ENCODE data around the gene MLH3.
"Not testable (repeated sequence)": the region's sequence is repeated elsewhere in the genome, so short reads cannot be mapped to it uniquely, and the experiment has no call there.

Gene MLH3

DNA sequence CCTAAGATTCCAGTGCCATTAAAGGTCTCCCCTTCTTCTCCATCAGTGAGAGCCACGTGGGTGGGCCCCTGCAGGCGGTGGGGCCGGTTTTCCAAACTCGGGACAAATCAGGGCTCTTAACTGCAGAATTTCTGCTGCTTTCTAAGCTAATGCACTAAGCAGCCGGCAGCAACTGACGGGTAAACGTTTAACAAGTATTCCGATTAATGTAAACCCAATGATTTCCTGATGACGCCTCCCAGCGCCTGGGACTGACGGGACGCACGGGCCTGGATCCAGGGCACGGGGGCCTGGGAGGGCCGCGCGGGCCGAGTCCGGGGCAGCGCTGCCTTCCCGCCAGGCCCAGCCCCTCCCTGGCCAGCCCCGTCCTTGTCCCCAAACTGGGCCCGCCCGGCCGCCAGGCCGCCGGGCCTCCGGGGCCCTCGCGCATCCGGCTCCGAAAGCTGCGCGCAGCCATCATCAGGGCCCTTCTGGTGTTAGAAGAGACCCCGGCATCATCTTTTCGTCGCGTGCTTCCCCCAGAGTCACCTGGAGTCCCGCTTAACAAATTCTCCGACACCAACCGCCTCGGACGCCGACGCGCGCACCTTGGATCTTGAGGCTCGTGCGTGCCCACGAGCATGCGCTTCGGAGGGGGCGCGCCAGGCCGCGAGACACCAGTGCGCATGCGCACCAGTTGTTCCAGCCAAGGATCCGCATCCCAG, at the start of gene MLH3:
Gene MLH3 (minus strand): TSS at position 616 of the 704 bp plus-strand sequence. CDS start 1,812 bp downstream, outside the sequence.
- DNase-seq (ENCODE audit: low read depth, low spot score) = peak; percentile 92

DNA sequence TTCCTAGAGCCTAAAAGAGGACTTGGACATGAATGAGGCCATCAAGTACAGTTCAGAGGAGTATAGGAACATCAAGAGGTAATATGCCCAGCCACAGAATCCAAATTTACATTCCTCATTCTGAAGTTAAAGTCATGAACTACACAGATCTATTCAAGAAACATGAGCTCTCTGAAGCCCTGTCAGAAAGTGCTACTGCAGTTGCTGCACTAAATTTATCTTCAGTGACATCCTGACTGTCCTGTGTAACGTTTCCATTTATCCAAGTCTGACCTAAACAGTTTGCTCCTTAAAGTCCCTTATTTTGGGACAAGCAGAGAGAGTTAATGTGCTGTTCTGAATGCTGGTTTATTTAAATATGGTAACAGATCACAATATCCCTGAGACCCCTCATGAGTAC, 47.4 kb upstream of the MLH3 start:
- DNase-seq (ENCODE audit: low read depth, low spot score) = no peak

DNA sequence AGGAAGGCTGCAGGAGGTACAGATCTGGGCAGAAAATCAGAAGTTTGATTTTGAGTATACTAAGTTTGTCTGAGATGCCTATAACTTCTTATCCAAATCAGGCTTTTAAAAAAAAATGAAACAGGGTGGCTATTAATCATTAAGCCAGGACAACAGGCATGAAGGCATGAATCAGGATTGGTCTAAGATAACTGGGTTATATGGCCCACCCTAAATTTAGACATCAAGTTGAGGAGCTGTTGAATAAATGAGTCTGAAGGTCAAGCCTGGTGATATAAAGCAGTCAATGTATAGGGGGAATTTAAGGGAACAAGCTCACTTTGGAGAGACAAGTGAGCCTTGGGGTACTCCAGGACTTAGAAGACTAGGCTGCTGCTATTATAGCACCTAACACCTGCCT, 46.9 kb upstream of the MLH3 start:
- DNase-seq (ENCODE audit: low read depth, low spot score) = no peak

DNA sequence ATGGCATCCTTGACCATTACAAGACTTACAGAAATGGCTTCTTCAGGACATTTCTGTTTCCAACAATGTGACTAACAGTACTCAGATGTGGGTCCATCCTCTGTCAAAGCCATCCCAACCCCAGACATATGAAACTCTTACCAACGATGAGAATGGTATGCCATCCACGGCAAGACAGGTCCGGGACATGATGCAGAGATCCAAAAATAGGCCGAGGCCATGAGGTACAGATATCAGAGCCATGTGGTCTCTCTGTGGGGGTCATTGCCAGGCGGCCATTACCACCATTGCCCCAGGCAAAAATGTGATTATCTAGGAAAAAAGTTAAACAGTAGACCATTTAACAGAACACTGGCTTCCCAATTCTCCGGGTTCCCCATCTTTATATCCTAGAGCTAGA, 45.7 kb upstream of the MLH3 start:
- no peak for DNase-seq (ENCODE audit: low read depth, low spot score)

GRCh38 chr14:75095690-75096089, 44.4 kb upstream of the MLH3 start:
- no peak for DNase-seq (ENCODE audit: low read depth, low spot score)

- no peak for DNase-seq (ENCODE audit: low read depth, low spot score)
These were observed 43.6 kb upstream of the MLH3 start for GRCh38 chr14:75094896-75095295.

GRCh38 chr14:75092698-75093097, 41.4 kb upstream of the MLH3 start:
- no peak for DNase-seq (ENCODE audit: low read depth, low spot score)

DNA sequence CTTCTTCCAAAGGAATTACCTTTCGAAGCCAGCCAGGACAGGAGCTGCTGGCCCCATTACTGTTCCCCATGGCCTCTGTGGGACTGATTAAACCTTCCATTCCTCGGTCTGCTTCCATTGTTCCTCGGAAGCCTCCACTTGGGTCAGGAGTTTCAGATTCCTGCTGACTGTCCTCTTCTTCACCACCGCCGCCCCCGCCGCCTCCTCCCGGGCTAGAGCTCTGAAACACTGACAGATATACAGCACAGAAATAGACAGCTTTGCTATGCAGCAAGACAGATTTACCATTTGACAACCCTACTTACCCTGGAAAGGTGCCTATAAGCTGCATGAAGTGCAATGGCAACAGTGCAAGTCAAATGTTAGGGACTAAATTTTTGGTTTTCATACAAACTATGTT, 40.0 kb upstream of the MLH3 start:
- DNase-seq (ENCODE audit: low read depth, low spot score) = no peak

DNA sequence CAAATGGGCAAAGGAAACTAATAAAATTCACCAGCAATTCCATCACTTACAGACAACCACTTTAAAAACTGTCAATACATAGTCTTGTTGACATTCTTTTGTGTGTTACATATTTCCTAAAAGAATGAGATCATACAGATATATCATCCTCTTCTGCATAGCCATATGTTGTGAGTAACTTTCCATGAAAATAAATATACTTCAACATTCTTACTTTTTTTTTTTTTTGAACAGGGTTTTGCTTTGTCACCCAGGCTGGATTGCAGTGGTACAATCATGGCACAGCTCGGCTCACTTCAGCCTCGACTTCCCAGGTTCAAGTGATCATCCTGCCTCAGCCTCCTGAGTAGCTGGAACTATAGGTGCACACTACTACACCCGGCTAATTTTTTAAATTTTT, 39.1 kb upstream of the MLH3 start:
- no peak for DNase-seq (ENCODE audit: low read depth, low spot score)

- DNase-seq (ENCODE audit: low read depth, low spot score) = peak; percentile 77
These were observed 37.5 kb upstream of the MLH3 start for GRCh38 chr14:75088566-75089373.

GRCh38 chr14:75088153-75088552, 36.9 kb upstream of the MLH3 start:
- no peak for DNase-seq (ENCODE audit: low read depth, low spot score)

DNA sequence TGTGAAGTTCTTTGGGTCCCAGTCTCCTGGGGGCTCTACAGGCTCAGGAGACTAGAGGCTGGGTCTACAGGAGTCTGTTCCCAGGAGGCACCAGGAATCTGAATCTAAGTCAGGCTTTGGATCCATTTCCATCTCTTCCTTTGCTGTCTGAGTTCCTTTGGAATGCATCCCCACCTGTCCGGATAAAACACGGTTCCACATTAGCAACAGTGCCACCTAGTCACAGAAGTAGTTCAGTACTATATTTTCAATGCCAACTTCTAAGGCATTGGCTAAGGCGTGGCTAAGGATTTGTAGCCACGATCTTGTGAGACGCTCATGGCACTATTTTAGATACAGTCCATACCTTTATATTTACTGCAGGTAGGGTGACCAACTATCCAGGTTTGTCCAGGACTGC, 33.2 kb upstream of the MLH3 start:
- DNase-seq (ENCODE audit: low read depth, low spot score) = no peak

DNA sequence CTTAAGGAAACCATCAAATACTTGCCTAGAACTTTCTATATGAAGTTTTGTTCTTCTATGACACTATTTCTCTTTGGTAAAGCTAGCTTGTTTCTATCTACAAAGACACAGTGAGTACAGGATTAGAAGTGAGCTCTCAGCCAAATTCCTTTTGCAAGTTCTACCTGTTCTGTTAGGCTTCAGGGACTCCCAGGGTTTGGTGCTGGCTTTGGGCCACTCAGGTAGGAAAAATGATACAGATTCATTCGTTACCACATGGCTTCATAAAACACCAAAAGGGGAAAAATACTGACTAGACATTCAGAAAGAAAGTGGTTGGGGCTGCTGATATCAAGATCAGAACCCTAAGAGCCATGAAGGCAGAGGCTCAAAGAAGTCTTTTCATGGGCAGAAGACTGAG, 32.0 kb upstream of the MLH3 start:
- DNase-seq (ENCODE audit: low read depth, low spot score) = no peak

DNA sequence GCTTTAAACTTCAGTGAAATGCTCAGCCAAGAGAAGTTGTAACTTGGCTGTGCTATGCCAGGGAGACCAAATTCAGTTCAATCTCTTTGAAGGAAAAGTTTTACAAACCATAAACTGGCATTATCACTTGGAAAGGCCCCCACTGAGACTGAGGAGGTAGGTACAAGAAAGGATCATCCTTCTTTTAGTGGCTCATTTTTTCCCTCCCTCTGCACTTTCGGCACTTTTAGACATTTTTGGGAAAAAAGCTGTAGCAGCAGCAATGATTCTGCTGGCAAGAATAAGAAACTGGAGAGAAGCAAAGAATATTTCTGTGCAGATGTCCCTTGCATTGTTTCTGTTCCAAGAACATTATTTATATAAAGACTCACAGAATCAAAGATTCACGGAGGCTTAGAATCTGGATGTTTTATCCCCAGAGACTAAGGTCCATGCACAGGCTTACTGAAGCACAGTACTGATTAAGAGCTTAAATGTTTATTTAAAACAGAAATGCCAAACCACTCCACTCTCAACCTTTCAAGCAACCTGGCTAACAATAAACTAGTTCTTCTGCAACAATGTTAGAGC, 30.5 kb upstream of the MLH3 start:
- no peak for DNase-seq (ENCODE audit: low read depth, low spot score)

- no peak for DNase-seq (ENCODE audit: low read depth, low spot score)
These were observed 28.3 kb upstream of the MLH3 start for GRCh38 chr14:75079521-75079920.

GRCh38 chr14:75077794-75078193, 26.5 kb upstream of the MLH3 start:
- no peak for DNase-seq (ENCODE audit: low read depth, low spot score)

DNA sequence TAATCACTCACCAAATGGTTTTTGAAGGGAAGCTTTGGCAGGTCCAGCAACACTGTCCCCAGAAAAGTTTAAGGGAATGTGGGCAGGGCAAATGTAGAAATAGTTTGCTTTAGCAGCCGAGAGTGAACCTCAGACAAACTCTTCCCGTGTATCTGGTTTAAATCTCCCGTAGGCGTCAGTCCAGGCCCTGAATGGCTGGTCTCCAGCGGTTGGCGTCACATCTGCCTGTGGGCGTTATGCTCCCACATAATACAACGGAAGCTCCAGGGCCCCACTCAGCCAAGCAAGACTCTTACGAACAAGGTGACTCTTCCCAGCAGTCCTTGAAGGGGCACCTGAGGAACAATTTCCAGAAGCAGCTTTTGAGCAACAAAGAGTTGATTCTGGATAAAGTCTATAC, 19.1 kb upstream of the MLH3 start:
- DNase-seq (ENCODE audit: low read depth, low spot score) = no peak

DNA sequence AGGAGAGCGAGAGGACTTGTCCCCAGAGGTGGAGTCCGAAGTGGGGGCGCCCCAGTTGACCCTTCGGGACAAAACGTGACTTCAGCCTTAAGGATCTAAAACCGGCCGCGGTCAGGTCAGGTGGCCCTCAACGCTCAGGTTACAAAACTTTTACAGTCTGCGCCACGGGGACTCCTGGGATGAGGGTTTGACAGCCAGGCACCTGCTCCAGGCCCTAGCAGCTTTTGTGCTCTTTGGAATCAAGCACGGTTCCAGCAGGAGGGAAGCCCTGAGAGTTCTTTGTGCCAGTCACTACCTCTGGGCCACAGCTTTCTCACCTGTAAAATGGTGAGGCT, 18.5 kb upstream of the MLH3 start:
- no peak for DNase-seq (ENCODE audit: low read depth, low spot score)

DNA sequence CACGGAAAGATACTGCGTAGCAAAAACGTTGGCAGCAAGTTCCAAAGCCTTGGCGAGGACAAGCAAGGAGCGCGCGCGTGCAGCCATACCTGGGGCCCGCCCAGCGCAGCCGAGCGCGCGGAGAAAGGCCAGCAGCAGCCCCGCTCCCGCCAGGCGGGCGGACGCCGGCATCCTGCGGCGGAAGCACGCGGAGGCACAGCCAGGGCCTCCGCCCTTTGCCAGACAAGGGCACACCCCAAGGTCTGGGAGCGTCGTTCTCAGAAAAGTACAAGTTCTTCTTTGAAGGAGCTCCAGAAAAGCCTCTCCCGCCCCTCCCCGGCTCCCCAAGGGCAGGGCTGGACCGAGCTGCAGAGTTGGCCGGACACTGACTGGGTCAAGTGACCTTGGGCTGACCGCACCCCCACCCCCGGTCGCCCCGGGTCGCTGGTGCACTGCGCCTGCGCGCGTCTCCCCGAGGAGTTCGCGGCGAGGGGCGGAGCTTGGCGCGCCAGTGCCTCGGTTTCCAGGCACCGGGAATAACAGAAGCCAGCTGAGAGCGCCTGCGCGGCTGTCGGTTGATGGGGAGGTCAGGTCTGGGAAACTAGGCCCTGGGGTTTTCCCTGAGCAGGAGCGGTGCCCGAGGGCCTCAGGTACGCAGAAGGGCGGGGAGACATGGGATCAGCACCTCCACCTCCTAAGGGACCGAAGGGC, 18.0 kb upstream of the MLH3 start, which contains the start of gene ZC2HC1C:
Gene ZC2HC1C (plus strand): TSS at position 521 of the 690 bp plus-strand sequence. CDS start 933 bp downstream, outside the sequence.
- DNase-seq (ENCODE audit: low read depth, low spot score) = peak; percentile 95

- DNase-seq (ENCODE audit: low read depth, low spot score) = no peak
These were observed 17.2 kb upstream of the MLH3 start for GRCh38 chr14:75068294-75069120.

DNA sequence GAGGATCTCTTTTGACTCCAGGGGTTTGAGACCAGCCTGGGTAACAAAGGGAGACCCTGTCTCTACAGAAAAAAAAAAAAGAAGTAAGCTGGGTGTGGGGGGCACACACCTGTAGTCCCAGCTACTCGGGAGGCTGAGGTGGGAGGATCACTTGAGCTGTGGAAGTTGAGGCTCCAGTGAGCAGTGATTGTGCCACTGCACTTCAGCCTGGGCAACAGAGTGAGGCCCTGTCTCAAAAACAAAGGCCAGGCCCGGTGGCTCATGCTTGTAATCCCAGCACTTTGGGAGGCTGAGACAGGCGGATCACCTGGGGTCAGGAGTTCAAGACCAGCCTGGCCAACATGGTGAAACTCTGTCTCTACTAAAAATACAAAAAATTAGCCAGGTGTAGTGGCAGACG, 16.5 kb upstream of the MLH3 start:
- DNase-seq (ENCODE audit: low read depth, low spot score) = not testable (repeated sequence)
